ENCODE measurements around the gene ZDHHC8.
"Not testable (repeated sequence)": the region's sequence is repeated elsewhere in the genome, so short reads cannot be mapped to it uniquely, and the experiment has no call there.

The ZDHHC8 gene

GRCh38 chr22:20158391-20159036 lies 26.9 kb downstream of the ZDHHC8 start:
- DNase-seq (ENCODE audit: low read depth) = no peak

- DNase-seq (ENCODE audit: low read depth) = no peak
These were observed 27.5 kb downstream of the ZDHHC8 start for GRCh38 chr22:20159076-20159475.

GRCh38 chr22:20159531-20159930 lies 27.9 kb downstream of the ZDHHC8 start:
- DNase-seq (ENCODE audit: low read depth) = not testable (repeated sequence)

GRCh38 chr22:20160041-20160440 lies 28.4 kb downstream of the ZDHHC8 start:
- DNase-seq (ENCODE audit: low read depth) = no peak

GRCh38 chr22:20164863-20165262 lies 33.3 kb downstream of the ZDHHC8 start:
- DNase-seq (ENCODE audit: low read depth) = no peak

- DNase-seq (ENCODE audit: low read depth) = no peak
These were observed 33.8 kb downstream of the ZDHHC8 start for GRCh38 chr22:20165421-20165820.

- DNase-seq (ENCODE audit: low read depth) = no peak
These were observed 34.3 kb downstream of the ZDHHC8 start for GRCh38 chr22:20165913-20166312.

GRCh38 chr22:20166703-20167102 lies 35.1 kb downstream of the ZDHHC8 start:
- no peak for DNase-seq (ENCODE audit: low read depth)

- no peak for DNase-seq (ENCODE audit: low read depth)
These were observed 36.2 kb downstream of the ZDHHC8 start for GRCh38 chr22:20167643-20168322.

GRCh38 chr22:20169253-20169822 lies 37.7 kb downstream of the ZDHHC8 start:
- peak; percentile 27 for DNase-seq (ENCODE audit: low read depth)

GRCh38 chr22:20170170-20170569 lies 38.6 kb downstream of the ZDHHC8 start:
- DNase-seq (ENCODE audit: low read depth) = no peak

GRCh38 chr22:20171288-20172140 lies 39.9 kb downstream of the ZDHHC8 start:
- no peak for DNase-seq (ENCODE audit: low read depth)

GRCh38 chr22:20172141-20172613 lies 40.6 kb downstream of the ZDHHC8 start:
- no peak for DNase-seq (ENCODE audit: low read depth)

GRCh38 chr22:20173246-20173645 lies 41.6 kb downstream of the ZDHHC8 start:
- no peak for DNase-seq (ENCODE audit: low read depth)

GRCh38 chr22:20173772-20174171 lies 42.2 kb downstream of the ZDHHC8 start:
- no peak for DNase-seq (ENCODE audit: low read depth)

GRCh38 chr22:20174785-20175596 lies 43.4 kb downstream of the ZDHHC8 start:
- peak; percentile 37 for DNase-seq (ENCODE audit: low read depth)

- no peak for DNase-seq (ENCODE audit: low read depth)
These were observed 43.9 kb downstream of the ZDHHC8 start for GRCh38 chr22:20175597-20175900.

- no peak for DNase-seq (ENCODE audit: low read depth)
These were observed 44.9 kb downstream of the ZDHHC8 start for GRCh38 chr22:20176421-20177085.

- DNase-seq (ENCODE audit: low read depth) = no peak
These were observed 45.8 kb downstream of the ZDHHC8 start for GRCh38 chr22:20177217-20177911.

GRCh38 chr22:20178075-20178914 lies 46.7 kb downstream of the ZDHHC8 start:
- DNase-seq (ENCODE audit: low read depth) = no peak

Measured in ELR (cell line).